ENCODE results near the gene ELMO1. TPM values are rescaled to one million over a fixed set of nuclear protein-coding genes. Genes with fewer than 3 reads are reported as not detected.

Gene ELMO1
- total RNA-seq, 1 experiment from 2014 or later, result 1.1 TPM

GRCh38 chr7:37450035-37450434 is 1.4 kb upstream of the ELMO1 start:
- Histone ChIP-seq H3K27me3 (ENCODE audit: insufficient read depth, low read length) (no peaks in the 10 kb centered on the region; the same call in 1 of the 2 replicates), H3K9me2 (ENCODE audit: insufficient read depth) (no peaks in the 10 kb centered on the region), H3K36me3 (ENCODE audit: control insufficient read depth in 1 of 2, insufficient read depth in 2 of 2, low read length in 2 of 2) (no peaks in the 10 kb centered on the region), H3K79me2 (ENCODE audit: insufficient read depth, low read length) (no peaks in the 10 kb centered on the region), H3K9ac (ENCODE audit: low read length) (no peak overlapping the region), H4K20me1 (ENCODE audit: insufficient read depth) (no peaks in the 10 kb centered on the region), H3K27ac (ENCODE audit: low read depth, low read length) (no peak overlapping the region), H3K4me2 (ENCODE audit: low read length) (no peak overlapping the region), H3K4me1 (ENCODE audit: control insufficient read depth in 1 of 2, insufficient read depth in 2 of 2, low read length in 2 of 2) (no peaks in the 10 kb centered on the region), H2AFZ (ENCODE audit: low read depth, low read length, poor library complexity, severe bottlenecking) (no peak overlapping the region), H3K9me3 (ENCODE audit: control insufficient read depth in 1 of 2, insufficient read depth in 1 of 2, low read depth in 1 of 2, low read length in 2 of 2) (no peaks in the 10 kb centered on the region), H3K4me3 (replicated peaks in 1 of 2; ENCODE audit: low read depth in 1 of 2, low read length in 2 of 2) (no peak overlapping the region)
- TF ChIP-seq ATF3 (IDR thresholded peaks at IDR 0.05), result no peak
- BruUV-seq (replicated peaks), result no TSS peak
- ATAC-seq (no peak), DNase-seq (ENCODE audit: low read depth, low spot score) (no peak)
- RAD21 ChIA-PET (ENCODE audit: low non-redundant PET in 1 of 2, low total read pairs in 2 of 2, uncharacterized antibody in 2 of 2, unreplicated experiment in 2 of 2), result no interaction called here
- CTCF ChIA-PET, result no interaction called here
- POLR2A ChIA-PET, result no interaction called here
- intact Hi-C loops (cut with micrococcal nuclease), result no loop called here

GRCh38 chr7:37449621-37450020 is 957 bp upstream of the ELMO1 start:
- Histone ChIP-seq H3K27me3 (ENCODE audit: insufficient read depth, low read length) (no peaks in the 10 kb centered on the region; the same call in 1 of the 2 replicates), H3K9me2 (ENCODE audit: insufficient read depth) (no peaks in the 10 kb centered on the region), H3K4me1 (ENCODE audit: control insufficient read depth in 1 of 2, insufficient read depth in 2 of 2, low read length in 2 of 2) (no peaks in the 10 kb centered on the region), H3K79me2 (ENCODE audit: insufficient read depth, low read length) (no peaks in the 10 kb centered on the region), H2AFZ (ENCODE audit: low read depth, low read length, poor library complexity, severe bottlenecking) (no peak overlapping the region), H3K36me3 (ENCODE audit: control insufficient read depth in 1 of 2, insufficient read depth in 2 of 2, low read length in 2 of 2) (no peaks in the 10 kb centered on the region), H3K4me3 (replicated peaks in 1 of 2; ENCODE audit: low read depth in 1 of 2, low read length in 2 of 2) (no peak overlapping the region), H3K9me3 (ENCODE audit: control insufficient read depth in 1 of 2, insufficient read depth in 1 of 2, low read depth in 1 of 2, low read length in 2 of 2) (no peaks in the 10 kb centered on the region), H3K4me2 (ENCODE audit: low read length) (no peak overlapping the region), H3K27ac (ENCODE audit: low read depth, low read length) (no peak overlapping the region), H3K9ac (ENCODE audit: low read length) (no peak overlapping the region), H4K20me1 (ENCODE audit: insufficient read depth) (no peaks in the 10 kb centered on the region)
- ChIA-PET POLR2A (no interaction called here), CTCF (no interaction called here), RAD21 (ENCODE audit: low non-redundant PET in 1 of 2, low total read pairs in 2 of 2, uncharacterized antibody in 2 of 2, unreplicated experiment in 2 of 2) (no interaction called here)
- DNase-seq (ENCODE audit: low read depth, low spot score) (no peak), ATAC-seq (no peak)
- intact Hi-C loops (cut with micrococcal nuclease), result no loop called here
- no TSS peak for BruUV-seq (replicated peaks)
- TF ChIP-seq POLR2AphosphoS5 (IDR thresholded peaks at IDR 0.05; ENCODE audit: low read depth, low read length) (no peak), SIN3A (IDR thresholded peaks at IDR 0.05; ENCODE audit: low read depth) (no peak)
